CD8-positive, alpha-beta T cell (primary cell): ENCODE results near the gene APCDD1L. TPM values are rescaled to one million over a fixed set of nuclear protein-coding genes. Genes with fewer than 3 reads are reported as not detected.

Source experiments
- total RNA-seq, 46 experiments: library from RNA in 2 of 46; stranded (reverse) in 2 of 46; gene quantifications; one replicate each; pipeline ENCODE4 v1.2.3 and lab custom pipeline; 2021 to 2026

Gene APCDD1L
- total RNA-seq, 2 experiments from 2014 or later, result not detected

Other genes starting within 250 kb of the APCDD1L start
- gene RAB22A, start 205.7 kb downstream of the APCDD1L start, total RNA-seq, result 10 to 100 TPM; 19.0 to 22.8 TPM
- 10 to 100 TPM; 29.3 to 32.3 TPM for gene VAPB, start 126.2 kb downstream of the APCDD1L start, total RNA-seq
- 100 to 1,000 TPM; 161 to 177 TPM for gene STX16, start 135.9 kb upstream of the APCDD1L start, total RNA-seq
- 10 to 100 TPM; 46.9 to 58.3 TPM for gene NPEPL1, start 177.4 kb upstream of the APCDD1L start, total RNA-seq